SU-DHL-6 (cell line): ENCODE data around the gene PROSER3.

Experiments
- CTCF ChIP-seq: fragments of 200-600 bp; sonication (generic); IDR thresholded peaks from one replicate; pipeline ENCODE4 v1.5.1; 2017; ENCODE audit warnings: antibody characterized with exemption, mild to moderate bottlenecking, low read length, moderate library complexity; ENCODE audit not compliant: insufficient read depth, poor library complexity, severe bottlenecking
- EZH2phosphoT487 ChIP-seq: fragments of 200-600 bp; sonication (generic), shearing (Covaris generic); conservative IDR thresholded peaks from 2 replicates; pipeline ENCODE4 v1.6.1; 2018; ENCODE audit warnings: mild to moderate bottlenecking, antibody characterized with exemption, low read length, moderate library complexity, mixed read lengths

DNA sequence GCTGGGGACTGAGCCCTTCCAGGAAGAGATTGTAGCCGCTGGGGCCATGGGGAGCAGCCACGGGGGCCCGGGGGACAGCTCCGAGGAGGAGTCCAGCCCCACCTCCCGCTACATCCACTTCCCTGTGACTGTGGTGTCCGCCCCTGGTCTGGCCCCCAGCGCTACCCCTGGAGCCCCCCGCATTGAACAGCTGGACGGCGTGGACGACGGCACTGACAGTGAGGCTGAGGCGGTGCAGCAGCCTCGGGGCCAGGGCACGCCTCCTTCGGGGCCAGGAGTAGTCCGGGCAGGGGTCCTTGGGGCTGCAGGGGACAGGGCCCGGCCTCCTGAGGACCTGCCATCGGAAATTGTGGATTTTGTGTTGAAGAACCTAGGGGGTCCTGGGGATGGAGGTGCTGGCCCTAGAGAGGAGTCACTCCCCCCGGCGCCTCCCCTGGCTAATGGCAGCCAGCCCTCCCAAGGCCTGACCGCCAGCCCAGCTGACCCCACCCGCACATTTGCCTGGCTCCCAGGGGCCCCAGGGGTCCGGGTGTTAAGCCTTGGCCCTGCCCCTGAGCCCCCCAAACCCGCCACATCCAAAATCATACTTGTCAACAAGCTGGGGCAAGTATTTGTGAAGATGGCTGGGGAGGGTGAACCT is 25.3 kb upstream of the PROSER3 start:
- TF ChIP-seq CTCF (no peak), EZH2phosphoT487 (no peak)
